ENCODE measurements around the gene OR10A3. TPM values are rescaled to one million over a fixed set of nuclear protein-coding genes. Genes with fewer than 3 reads are reported as not detected.

The OR10A3 gene
- total RNA-seq, 1 experiment from 2014 or later, result not detected

DNA sequence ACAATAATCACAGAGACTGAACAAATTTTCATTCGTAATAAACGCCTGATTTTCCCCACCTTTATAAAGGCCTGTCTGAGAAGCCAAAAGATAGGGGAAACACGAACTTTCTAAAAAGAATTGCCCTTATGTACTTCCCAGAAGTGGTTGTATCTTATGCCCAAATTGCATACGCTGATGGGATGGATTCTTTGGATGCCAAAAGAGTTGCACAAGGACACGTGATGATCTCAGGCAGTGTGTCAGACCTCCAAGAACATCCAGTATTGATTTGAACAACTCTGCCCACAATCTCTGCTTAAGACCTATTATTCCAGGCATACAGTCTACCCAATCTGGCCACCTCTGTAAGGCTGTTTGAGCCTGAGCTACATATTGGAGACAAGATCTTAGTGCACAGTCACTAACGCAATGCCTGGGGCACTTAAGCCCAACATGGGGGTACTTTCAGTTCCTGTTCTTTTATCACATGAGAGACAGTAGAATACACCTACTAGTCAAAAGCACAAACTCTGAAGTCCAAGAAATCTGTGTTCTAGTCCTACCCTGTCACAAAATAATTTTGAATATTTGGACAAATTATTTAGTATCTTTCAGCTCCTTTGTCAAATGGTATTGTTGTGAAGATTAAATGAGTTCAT is 49.3 kb downstream of the OR10A3 start:
- no peak for DNase-seq (ENCODE audit: low spot score)

- DNase-seq (ENCODE audit: low spot score), result no peak
Measured at GRCh38 chr11:7890417-7891172, 50.9 kb downstream of the OR10A3 start.

DNA sequence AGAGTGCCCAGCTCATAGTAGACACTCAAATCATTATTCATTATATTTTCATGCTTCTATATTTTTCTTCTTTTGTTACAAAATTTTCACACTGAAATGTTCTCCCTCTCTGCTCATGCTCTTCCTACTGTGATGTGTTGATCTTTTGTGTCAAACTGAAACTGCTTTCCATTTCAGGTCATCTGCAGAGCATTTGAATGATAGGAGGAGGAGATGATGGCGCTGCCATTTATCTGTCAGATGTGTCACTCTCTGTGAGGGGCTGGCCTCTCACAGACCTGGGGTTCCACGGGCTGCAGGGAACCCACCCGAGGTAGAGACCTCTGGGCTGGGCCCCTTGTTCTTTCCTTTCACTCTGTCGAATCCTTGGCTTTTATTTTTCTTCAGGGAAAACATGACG is 51.5 kb downstream of the OR10A3 start:
- DNase-seq (ENCODE audit: low spot score), result no peak

Small RNAs within 50 kb of the gene (small RNA-seq; reads per million reads assigned to genes)
- gene COX6CP5 (not detected), gene RNU6-943P (not detected)

Other genes with a start within 250 kb of the OR10A3 start
- gene OVCH2, start 235.2 kb downstream of the OR10A3 start, total RNA-seq (2014; rRNA removed; shearing (Covaris generic)), result not detected in 2 replicates
- not detected in 2 replicates for gene OR5P2, start 144.8 kb downstream of the OR10A3 start, total RNA-seq (2014; rRNA removed; shearing (Covaris generic))
- not detected in 2 replicates for gene OR5P3, start 110.9 kb downstream of the OR10A3 start, total RNA-seq (2014; rRNA removed; shearing (Covaris generic))
- not detected in 2 replicates for gene OR10A6, start 10.4 kb downstream of the OR10A3 start, total RNA-seq (2014; rRNA removed; shearing (Covaris generic))
- not detected in 2 replicates for gene NLRP10, start 23.7 kb upstream of the OR10A3 start, total RNA-seq (2014; rRNA removed; shearing (Covaris generic))
- 485 and 679 TPM in 2 replicates for gene EIF3F, start 45.6 kb upstream of the OR10A3 start, total RNA-seq (2014; rRNA removed; shearing (Covaris generic))
- not detected in 2 replicates for gene TUB, start 139.5 kb upstream of the OR10A3 start, total RNA-seq (2014; rRNA removed; shearing (Covaris generic))
- gene RIC3, start 227.3 kb upstream of the OR10A3 start, total RNA-seq (2014; rRNA removed; shearing (Covaris generic)), result not detected in 2 replicates